Bronchial epithelial cell (primary cell): Measurements from ENCODE around the gene C9orf153. TPM values are rescaled to one million over a fixed set of nuclear protein-coding genes. Genes with fewer than 3 reads are reported as not detected.

Source experiments
- DNase-seq: peaks from one replicate; pipeline ENCODE4 v3.0.0-alpha.2; 2010; ENCODE audit warnings: low read depth
- FAIRE-seq: peaks from 2 replicates; lab custom pipeline; 2011; peaks lifted over from hg19 to GRCh38; lab: Jason Lieb, UNC
- H3K27me3 ChIP-seq: 2 replicates; pipeline ENCODE4 v1.5.1; 2011; ENCODE audit warnings: low read length; ENCODE audit not compliant: control insufficient read depth, insufficient read depth
- H3K36me3 ChIP-seq: 2 replicates; pipeline ENCODE4 v1.5.1; 2011; ENCODE audit warnings: low read length; ENCODE audit not compliant: control insufficient read depth, insufficient read depth
- H3K4me3 ChIP-seq: 2 replicates; pipeline ENCODE4 v1.5.1; 2011; ENCODE audit warnings: mild to moderate bottlenecking, low read depth, low read length, control low read depth
- CTCF ChIP-seq: IDR thresholded peaks from 2 replicates; pipeline ENCODE4 v1.5.1; 2011; ENCODE audit warnings: mild to moderate bottlenecking, moderate library complexity, low read length, control low read depth, inconsistent platforms; ENCODE audit not compliant: insufficient read depth, severe bottlenecking
- total RNA-seq: library from RNA; depleted of rRNA; stranded (reverse); fragments of >200 nt; gene quantifications from 2 replicates; pipeline ENCODE4 v1.2.1, GENCODE V29; 2014

The C9orf153 gene
- total RNA-seq, 1 donor from 2014 or later = 0.26 TPM

- FAIRE-seq = no peak
- Histone ChIP-seq H3K4me3 (no peak overlapping the region), H3K27me3 (no peaks in the 10 kb centered on the region)
Measured at GRCh38 chr9:86238861-86239770, 20.3 kb downstream of the C9orf153 start.

GRCh38 chr9:86230858-86231257 is 28.6 kb downstream of the C9orf153 start:
- DNase-seq (no peak), FAIRE-seq (no peak)
- no peak for TF ChIP-seq CTCF
- Histone ChIP-seq H3K36me3 (no peaks in the 10 kb centered on the region), H3K4me3 (no peak overlapping the region), H3K27me3 (no peaks in the 10 kb centered on the region)

More at GRCh38 chr9:86238861-86239770, 20.3 kb downstream of the C9orf153 start:
- TF ChIP-seq CTCF = no peak
- DNase-seq = peak; percentile 30
- H3K36me3 ChIP-seq = no peaks in the 10 kb centered on the region

GRCh38 chr9:86222667-86223066 is 36.8 kb downstream of the C9orf153 start:
- Histone ChIP-seq H3K36me3 (no peaks in the 10 kb centered on the region), H3K4me3 (no peak overlapping the region), H3K27me3 (no peaks in the 10 kb centered on the region)
- no peak for TF ChIP-seq CTCF
- DNase-seq = no peak
- FAIRE-seq = no peak

GRCh38 chr9:86219606-86220005 is 39.9 kb downstream of the C9orf153 start:
- H3K27me3 ChIP-seq = no peaks in the 10 kb centered on the region
- no peaks in the 10 kb centered on the region for H3K36me3 ChIP-seq
- no peak overlapping the region for H3K4me3 ChIP-seq
- FAIRE-seq (no peak), DNase-seq (no peak)
- no peak for TF ChIP-seq CTCF

GRCh38 chr9:86217076-86217755 is 42.2 kb downstream of the C9orf153 start:
- DNase-seq (peak; percentile 12), FAIRE-seq (no peak)
- no peak for TF ChIP-seq CTCF
- no peak overlapping the region for H3K4me3 ChIP-seq
- no peaks in the 10 kb centered on the region for H3K27me3 ChIP-seq
- no peaks in the 10 kb centered on the region for H3K36me3 ChIP-seq
